Fibroblast of skin of scalp (primary cell): ENCODE measurements around the gene ZNF407.

Experiments used
- DNase-seq: peaks from one replicate; pipeline ENCODE4 v3.0.0-alpha.2; 2013

Gene ZNF407

GRCh38 chr18:74834424-74835309 is 237.0 kb downstream of the ZNF407 start:
- DNase-seq: no peak

GRCh38 chr18:74836296-74837139 is 238.8 kb downstream of the ZNF407 start:
- DNase-seq: peak; percentile 32

- DNase-seq: peak; percentile 60
These were observed 243.0 kb downstream of the ZNF407 start for GRCh38 chr18:74840492-74841167.

GRCh38 chr18:74841248-74841647 is 243.6 kb downstream of the ZNF407 start:
- no peak for DNase-seq

GRCh38 chr18:74849301-74849700 is 251.6 kb downstream of the ZNF407 start:
- DNase-seq: no peak

GRCh38 chr18:74856434-74856833 is 258.8 kb downstream of the ZNF407 start:
- no peak for DNase-seq

GRCh38 chr18:74856928-74857327 is 259.3 kb downstream of the ZNF407 start:
- DNase-seq: no peak

GRCh38 chr18:74857901-74858300 is 260.2 kb downstream of the ZNF407 start:
- DNase-seq: no peak

GRCh38 chr18:74861154-74861553 is 263.5 kb downstream of the ZNF407 start:
- DNase-seq: peak; percentile 7

GRCh38 chr18:74862094-74862493 is 264.4 kb downstream of the ZNF407 start:
- DNase-seq: no peak

GRCh38 chr18:74866577-74866976 is 268.9 kb downstream of the ZNF407 start:
- DNase-seq: no peak

- DNase-seq: no peak
These were observed 270.8 kb downstream of the ZNF407 start for GRCh38 chr18:74868461-74868860.

GRCh38 chr18:74869904-74870863 is 272.5 kb downstream of the ZNF407 start:
- DNase-seq: peak; percentile 16

GRCh38 chr18:74870950-74871349 is 273.3 kb downstream of the ZNF407 start:
- no peak for DNase-seq

- DNase-seq: no peak
These were observed 276.0 kb downstream of the ZNF407 start for GRCh38 chr18:74873629-74874028.

GRCh38 chr18:74874351-74874750 is 276.7 kb downstream of the ZNF407 start:
- DNase-seq: no peak

- no peak for DNase-seq
These were observed 279.1 kb downstream of the ZNF407 start for GRCh38 chr18:74876630-74877243.

GRCh38 chr18:74878267-74878666 is 280.6 kb downstream of the ZNF407 start:
- DNase-seq: no peak

GRCh38 chr18:74880706-74881278 is 283.1 kb downstream of the ZNF407 start:
- no peak for DNase-seq

- DNase-seq: no peak
These were observed 294.5 kb downstream of the ZNF407 start for GRCh38 chr18:74892066-74892627.

GRCh38 chr18:74895686-74896085 is 298.0 kb downstream of the ZNF407 start:
- peak; percentile 11 for DNase-seq
